HepG2 (cell line): ENCODE data around the gene CFAP100. TPM values are rescaled to one million over a fixed set of nuclear protein-coding genes. Genes with fewer than 3 reads are reported as not detected.

Source experiments
- MED1 ChIP-seq: sonication (generic); formaldehyde crosslinking; IDR thresholded peaks from 2 replicates; pipeline ENCODE4 v1.4.0; 2020; ENCODE audit warnings: missing genetic modification reagents
- TBX2 ChIP-seq: sonication (generic); formaldehyde crosslinking; IDR thresholded peaks from 2 replicates; pipeline ENCODE4 v1.5.0; 2020; ENCODE audit warnings: missing genetic modification reagents, mild to moderate bottlenecking, borderline replicate concordance
- TEAD2 ChIP-seq: sonication (generic); formaldehyde crosslinking; IDR thresholded peaks from 2 replicates; pipeline ENCODE4 v1.9.0; 2021; ENCODE audit warnings: missing genetic modification reagents
- UBTF ChIP-seq: sonication (generic); formaldehyde crosslinking; IDR thresholded peaks from 2 replicates; pipeline ENCODE4 v1.4.0; 2020; ENCODE audit warnings: mild to moderate bottlenecking, missing genetic modification reagents
- ZBTB40 ChIP-seq, 2 experiments: fragments of 450-650 bp in 1 of 2; sonication (generic) in 1 of 2; formaldehyde crosslinking in 1 of 2; IDR thresholded peaks; 2 replicates each; pipeline versions ENCODE4 v1.6.1 to v1.8.0; 2016 to 2022; ENCODE audit warnings: antibody characterized with exemption in 1 of 2, mild to moderate bottlenecking in 1 of 2, missing genetic modification reagents in 1 of 2
- ZNF574 ChIP-seq: sonication (generic); formaldehyde crosslinking; IDR thresholded peaks from 2 replicates; pipeline ENCODE4 v1.4.0; 2020; ENCODE audit warnings: missing genetic modification reagents
- ZNF710 ChIP-seq: sonication (generic); formaldehyde crosslinking; IDR thresholded peaks from 2 replicates; pipeline ENCODE4 v1.5.0; 2020; ENCODE audit warnings: mild to moderate bottlenecking, missing genetic modification reagents, borderline replicate concordance
- ZNF883 ChIP-seq: sonication (generic); formaldehyde crosslinking; IDR thresholded peaks from 2 replicates; pipeline ENCODE4 v1.5.1; 2020; ENCODE audit warnings: mild to moderate bottlenecking, missing genetic modification reagents; ENCODE audit errors: not compliant biosample characterization
- polyA plus RNA-seq, 8 experiments: library from polyadenylated mRNA; depleted of rRNA in 3 of 8; stranded (reverse) in 7 of 8; unstranded in 1 of 8; fragments of >200 nt; fragmentation: Illumina TruSeq in 4 of 8; extraction: Trizol in 4 of 8; gene quantifications; 2 replicates each; pipeline versions ENCODE4 v1.2.1 to v1.2.3, GENCODE V29; 2011 to 2016; ENCODE audit warnings: low read depth in 4 of 8, missing spikeins in 1 of 8, mixed read lengths in 1 of 8; ENCODE audit not compliant: insufficient read depth in 1 of 8
- total RNA-seq, 5 experiments: library from RNA; depleted of rRNA; stranded (reverse); fragments of >200 nt; fragmentation: Illumina TruSeq; extraction: Trizol; gene quantifications; 2 replicates each; pipeline ENCODE4 v1.2.3, GENCODE V29; 2016; ENCODE audit warnings: low read depth in 1 of 5

CFAP100 gene
- total and polyA plus RNA-seq, 2 of the 13 experiments (the other 11 are each of a cell fraction or from before 2014, with no cell fraction given), result 0.32 TPM; not detected in 1

DNA sequence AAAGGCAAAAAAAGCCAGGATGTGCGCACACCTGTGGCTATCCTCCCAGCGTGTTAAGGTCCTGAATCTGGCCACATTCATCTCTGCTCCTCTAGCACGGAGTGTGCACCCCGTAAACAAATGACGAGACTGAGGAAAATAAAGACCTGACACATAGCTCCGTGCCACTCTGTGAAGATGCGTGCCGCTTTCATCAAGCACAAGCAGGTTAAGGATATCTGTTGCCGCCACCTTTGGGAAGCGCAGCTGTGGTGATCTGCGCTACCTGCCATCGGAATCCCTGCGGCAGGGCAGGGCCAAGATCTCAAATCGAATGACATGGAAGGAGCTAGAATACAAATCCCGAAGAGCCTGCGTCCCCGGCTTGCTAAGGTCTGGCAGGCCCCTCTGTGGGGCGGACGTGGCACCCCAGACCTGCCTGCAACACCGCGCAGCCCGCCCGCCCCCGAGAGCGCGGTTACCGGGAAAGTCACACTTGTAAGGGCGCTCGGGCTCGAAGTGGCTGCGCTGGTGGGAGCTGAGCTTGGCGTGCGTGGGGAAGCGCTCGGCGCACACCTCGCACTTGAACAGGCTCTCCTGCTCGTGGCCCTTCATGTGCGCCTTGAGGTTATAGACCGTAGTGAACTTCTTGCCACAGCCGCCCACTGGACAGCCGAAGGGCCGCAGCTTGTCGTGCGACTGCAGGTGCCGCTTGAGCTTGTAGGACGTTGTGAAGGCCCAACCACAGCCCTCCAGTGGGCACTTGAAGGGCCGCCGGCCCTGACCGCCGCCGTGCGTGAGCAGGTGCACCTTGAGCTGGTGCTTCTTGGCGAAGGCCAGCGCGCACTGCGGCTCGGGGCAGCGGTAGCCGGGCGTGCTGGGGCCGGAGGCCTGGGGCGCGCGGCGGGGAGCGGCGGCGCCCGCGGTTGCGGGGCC, 80.0 kb downstream of the CFAP100 start (continued):
- TF ChIP-seq ZBTB40 (IDR thresholded peaks at IDR 0.05) (no peak), ZBTB40 (CRISPR knock-in tag; IDR thresholded peaks at IDR 0.05) (peak; percentile 46; the same call in 1 of the 2 replicates), UBTF (CRISPR knock-in tag) (peak; percentile 51), TEAD2 (CRISPR knock-in tag) (no peak), ZNF710 (CRISPR knock-in tag) (0 out of 2 replicates have a peak, but pooled peaks have one; percentile 41), TBX2 (CRISPR knock-in tag) (peak; percentile 22; the same call in 1 of the 2 replicates), ZNF574 (CRISPR knock-in tag) (peak; percentile 31), MED1 (peak; percentile 29; the same call in 1 of the 2 replicates), ZNF883 (CRISPR knock-in tag) (peak; percentile 47)
